Activated naive CD4-positive, alpha-beta T cell treated with anti-CD3 and anti-CD28 coated beads, Interleukin-2, amount 10 ng/mL, durations not matched to agents 7 days and 5 days (primary cell): ENCODE data around the gene GABRR2.
"Not testable (repeated sequence)": the region's sequence is repeated elsewhere in the genome, so short reads cannot be mapped to it uniquely, and the experiment has no call there.

Experiments
- CTCF ChIA-PET: fragments of 350-600 bp; sonication (Branson Sonifier 250); formaldehyde crosslinking; loops from one replicate; lab custom pipeline; 2021; ENCODE audit warnings: antibody characterized with exemption; lab: Charles Lee
- DNase-seq: peaks from one replicate; pipeline ENCODE4 v3.0.0-alpha.2; 2020
- H3K27ac Mint-ChIP-seq: one replicate; pipeline ENCODE4 v1.8.0; 2021; ENCODE audit warnings: mild to moderate bottlenecking, moderate library complexity, mixed read lengths
- H3K27me3 Mint-ChIP-seq: one replicate; pipeline ENCODE4 v1.8.0; 2021; ENCODE audit warnings: mild to moderate bottlenecking, mixed read lengths
- H3K36me3 Mint-ChIP-seq: one replicate; pipeline ENCODE4 v1.8.0; 2021; ENCODE audit warnings: mixed read lengths
- H3K4me1 Mint-ChIP-seq: one replicate; pipeline ENCODE4 v1.8.0; 2021; ENCODE audit warnings: mixed read lengths
- H3K4me3 Mint-ChIP-seq: one replicate; pipeline ENCODE4 v1.8.0; 2021; ENCODE audit warnings: mild to moderate bottlenecking, moderate library complexity, mixed read lengths
- H3K9me3 Mint-ChIP-seq: one replicate; pipeline ENCODE4 v1.8.0; 2021; ENCODE audit warnings: mixed read lengths

The GABRR2 gene

GRCh38 chr6:89295116-89295515 is 20.0 kb downstream of the GABRR2 start:
- H3K4me3 Mint-ChIP-seq = not testable (repeated sequence)

DNA sequence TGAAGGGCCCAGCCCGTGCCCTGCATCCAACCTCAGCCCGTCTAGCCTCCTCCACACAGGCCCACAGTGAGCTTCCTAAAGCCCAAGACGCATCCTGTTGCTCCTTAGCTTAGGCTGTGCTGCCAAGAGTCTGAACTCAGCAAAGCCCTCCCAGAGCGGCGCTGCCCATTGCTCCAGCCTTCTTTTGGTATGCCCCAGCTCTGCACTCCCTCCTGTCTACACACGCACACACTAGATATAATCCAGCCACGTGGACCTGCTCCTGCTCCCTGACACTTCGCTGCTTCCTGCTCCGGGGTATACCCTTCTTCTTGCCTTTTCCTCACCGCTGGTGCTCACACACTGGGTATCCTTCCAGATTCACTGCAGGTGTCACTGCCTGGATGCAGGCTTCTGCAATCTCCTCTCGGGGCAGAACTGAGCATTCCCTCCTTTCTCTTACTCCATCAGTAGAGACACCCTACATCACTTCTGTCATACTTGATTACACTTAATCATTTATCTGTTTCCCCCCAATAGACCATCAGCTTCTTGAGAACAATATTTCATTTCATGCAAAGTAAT is 23.8 kb downstream of the GABRR2 start:
- Mint-ChIP-seq H3K27me3 (peaks cover 4% of the 10 kb centered on the region), H3K9me3 (no peaks in the 10 kb centered on the region), H3K36me3 (no peaks in the 10 kb centered on the region), H3K4me1 (no peaks in the 10 kb centered on the region), H3K4me3 (no peak overlapping the region), H3K27ac (no peak overlapping the region)
- CTCF ChIA-PET = interaction anchor here (0.5 to 1.3 kb wide), 2 partner anchors 32 to 81 kb away, joined by 3 to 5 read pairs; no protein-coding TSS in a partner anchor
- no peak for DNase-seq

More at GRCh38 chr6:89295116-89295515, 20.0 kb downstream of the GABRR2 start:
- H3K27me3 Mint-ChIP-seq, DNase-seq, CTCF ChIA-PET, H3K9me3 Mint-ChIP-seq, H3K27ac Mint-ChIP-seq, H3K36me3 Mint-ChIP-seq: not testable (repeated sequence)
- H3K4me1 Mint-ChIP-seq = peaks cover 23% of the 10 kb centered on the region

- H3K4me1 Mint-ChIP-seq = no peaks in the 10 kb centered on the region
These were observed 24.5 kb downstream of the GABRR2 start for GRCh38 chr6:89290401-89291155.

DNA sequence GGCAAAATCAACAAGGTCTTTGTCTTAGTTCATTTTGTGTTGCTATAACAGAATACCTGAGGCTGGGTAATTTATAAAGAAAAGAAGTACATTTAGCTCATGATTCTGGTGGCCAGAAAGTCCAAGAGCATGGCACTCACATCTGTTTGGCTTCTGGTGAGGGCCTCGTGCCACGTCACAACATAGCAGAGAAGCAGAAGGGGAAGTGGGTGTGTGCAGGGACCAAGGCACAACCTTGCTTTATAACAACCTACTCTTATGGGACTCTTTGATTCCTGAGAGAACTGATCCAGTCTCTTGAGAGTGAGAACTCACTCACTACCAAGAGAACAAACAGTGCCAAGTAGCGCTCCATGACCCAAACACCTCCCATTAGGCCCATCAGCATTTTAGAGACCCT is 25.4 kb downstream of the GABRR2 start:
- Mint-ChIP-seq H3K9me3 (no peaks in the 10 kb centered on the region), H3K36me3 (no peaks in the 10 kb centered on the region), H3K4me3 (no peak overlapping the region), H3K27me3 (no peaks in the 10 kb centered on the region), H3K27ac (no peak overlapping the region), H3K4me1 (no peaks in the 10 kb centered on the region)
- CTCF ChIA-PET = no interaction called here
- DNase-seq = no peak

More at GRCh38 chr6:89290401-89291155, 24.5 kb downstream of the GABRR2 start:
- Mint-ChIP-seq H3K27me3 (no peaks in the 10 kb centered on the region), H3K27ac (no peak overlapping the region), H3K9me3 (no peaks in the 10 kb centered on the region), H3K36me3 (no peaks in the 10 kb centered on the region), H3K4me3 (no peak overlapping the region)
- no peak for DNase-seq
- CTCF ChIA-PET = interaction anchor here (1.3 kb wide), 1 partner anchor 82 kb away, joined by 3 read pairs; no protein-coding TSS in a partner anchor

GRCh38 chr6:89287351-89288028 is 27.6 kb downstream of the GABRR2 start:
- Mint-ChIP-seq H3K27ac (no peak overlapping the region), H3K9me3 (no peaks in the 10 kb centered on the region), H3K36me3 (no peaks in the 10 kb centered on the region), H3K4me1 (no peaks in the 10 kb centered on the region), H3K27me3 (no peaks in the 10 kb centered on the region), H3K4me3 (no peak overlapping the region)
- CTCF ChIA-PET = interaction anchor here (1.1 kb wide), 1 partner anchor 304 kb away, joined by 3 read pairs; no protein-coding TSS in a partner anchor
- no peak for DNase-seq

GRCh38 chr6:89286516-89286915 is 28.6 kb downstream of the GABRR2 start:
- no peaks in the 10 kb centered on the region for H3K27me3 Mint-ChIP-seq
- H3K36me3 Mint-ChIP-seq = no peaks in the 10 kb centered on the region
- no peak for DNase-seq
- H3K4me3 Mint-ChIP-seq = no peak overlapping the region
- no peaks in the 10 kb centered on the region for H3K9me3 Mint-ChIP-seq
- H3K27ac Mint-ChIP-seq = no peak overlapping the region
- no peaks in the 10 kb centered on the region for H3K4me1 Mint-ChIP-seq
- CTCF ChIA-PET = interaction anchor here (1.1 kb wide), 1 partner anchor 303 kb away, joined by 3 read pairs; no protein-coding TSS in a partner anchor

DNA sequence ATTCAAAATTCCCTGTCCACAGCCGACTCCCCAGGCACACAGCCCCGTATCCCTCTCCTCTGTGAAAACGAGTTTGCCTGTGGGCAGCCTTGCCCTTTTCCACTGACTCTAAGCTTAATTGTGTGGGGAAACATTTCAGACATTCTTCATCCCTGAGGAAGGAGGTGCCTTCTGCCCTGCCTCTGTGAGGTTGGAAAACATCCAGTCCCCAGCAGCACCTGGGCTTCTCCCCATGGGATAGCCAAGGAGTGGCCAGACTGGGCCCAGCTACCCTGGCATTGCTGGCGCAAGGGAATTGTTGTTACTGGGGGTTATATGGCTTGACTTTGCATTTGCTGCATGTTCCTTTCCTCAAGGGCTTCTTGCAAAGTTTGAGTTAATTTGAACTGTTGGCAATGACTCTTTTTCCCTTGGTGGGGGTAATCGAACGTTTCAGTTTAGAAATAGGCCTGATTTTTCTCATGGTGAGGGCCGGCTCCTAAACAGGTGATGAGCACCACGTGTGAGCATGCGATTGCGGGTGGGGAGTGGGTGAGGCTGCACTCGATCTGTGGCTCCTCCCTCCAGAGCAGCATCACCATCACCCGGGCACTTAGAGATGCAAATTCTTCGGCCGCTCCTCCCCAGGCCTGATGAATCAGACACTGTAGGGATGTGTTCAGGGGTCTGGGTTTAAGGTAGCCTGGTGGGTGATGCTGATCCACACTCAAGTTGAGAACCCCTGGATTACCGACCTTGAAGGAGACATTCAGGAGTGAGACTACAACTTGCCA is 29.9 kb downstream of the GABRR2 start:
- DNase-seq = no peak
- Mint-ChIP-seq H3K9me3 (no peaks in the 10 kb centered on the region), H3K27me3 (no peaks in the 10 kb centered on the region), H3K27ac (no peak overlapping the region), H3K36me3 (no peaks in the 10 kb centered on the region), H3K4me3 (no peak overlapping the region), H3K4me1 (no peaks in the 10 kb centered on the region)
- CTCF ChIA-PET = no interaction called here

DNA sequence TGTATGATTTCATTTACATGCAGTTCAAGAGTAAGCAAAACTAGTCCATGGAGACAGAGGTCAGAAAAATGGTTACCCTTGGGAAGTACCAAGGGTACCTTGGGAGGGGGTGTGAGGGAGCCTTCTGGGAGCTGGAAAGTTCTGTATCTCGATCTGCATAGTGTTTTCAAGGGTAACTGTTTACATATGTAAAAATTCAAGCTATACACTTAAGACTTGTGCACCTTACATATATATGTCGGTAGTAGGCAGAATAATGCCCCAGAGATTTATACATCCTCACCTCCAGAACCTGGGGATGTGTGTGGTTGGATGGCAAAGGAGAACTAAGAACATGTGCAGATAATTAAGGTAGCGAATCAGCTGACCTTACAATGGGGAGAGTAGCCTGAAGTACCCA is 31.0 kb downstream of the GABRR2 start:
- no peaks in the 10 kb centered on the region for H3K4me1 Mint-ChIP-seq
- no peak for DNase-seq
- CTCF ChIA-PET = interaction anchor here (1.3 to 2.4 kb wide), 2 partner anchors 82 to 88 kb away, joined by 3 to 9 read pairs; no protein-coding TSS in a partner anchor
- no peak overlapping the region for H3K4me3 Mint-ChIP-seq
- H3K36me3 Mint-ChIP-seq = no peaks in the 10 kb centered on the region
- H3K27ac Mint-ChIP-seq = no peak overlapping the region
- H3K27me3 Mint-ChIP-seq = peaks cover under 1% of the 10 kb centered on the region
- H3K9me3 Mint-ChIP-seq = no peaks in the 10 kb centered on the region

- Mint-ChIP-seq H3K27ac (no peak overlapping the region), H3K27me3 (peaks cover 7% of the 10 kb centered on the region), H3K4me3 (no peak overlapping the region), H3K4me1 (no peaks in the 10 kb centered on the region), H3K36me3 (no peaks in the 10 kb centered on the region), H3K9me3 (no peaks in the 10 kb centered on the region)
- CTCF ChIA-PET = interaction anchor here (0.7 to 2.4 kb wide), 5 partner anchors 29 to 297 kb away, joined by 3 to 9 read pairs (median 3); no protein-coding TSS in a partner anchor
- DNase-seq = no peak
These were observed 32.4 kb downstream of the GABRR2 start for GRCh38 chr6:89282749-89283148.

- Mint-ChIP-seq H3K27ac (no peak overlapping the region), H3K4me1 (no peaks in the 10 kb centered on the region), H3K4me3 (no peak overlapping the region), H3K9me3 (no peaks in the 10 kb centered on the region), H3K27me3 (peaks cover 11% of the 10 kb centered on the region), H3K36me3 (no peaks in the 10 kb centered on the region)
- DNase-seq = peak; percentile 62
- CTCF ChIA-PET = interaction anchor here (0.9 to 1.3 kb wide), 3 partner anchors 90 to 359 kb away, joined by 3 read pairs; no protein-coding TSS in a partner anchor
These were observed 33.3 kb downstream of the GABRR2 start for GRCh38 chr6:89281779-89282246.

DNA sequence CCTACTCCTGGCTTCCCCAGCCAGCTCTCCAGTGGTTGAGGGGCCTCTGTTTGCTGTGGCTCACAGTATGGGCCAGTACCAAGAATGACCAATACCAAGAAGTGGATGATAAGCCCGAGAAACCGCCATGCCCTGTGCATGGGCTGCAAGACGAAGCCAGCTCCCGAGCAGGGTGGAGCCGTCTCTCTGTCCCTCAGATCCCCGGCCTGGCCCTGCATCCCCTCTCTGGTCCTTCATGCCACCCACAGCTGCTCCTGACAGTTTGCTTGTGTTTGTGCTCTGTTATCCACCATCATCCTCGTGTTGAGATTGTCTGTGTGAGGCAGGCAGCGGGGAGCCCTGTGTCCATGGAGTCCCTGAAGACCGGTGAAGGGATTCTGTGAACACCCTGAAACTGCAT is 36.1 kb downstream of the GABRR2 start:
- no peak for DNase-seq
- Mint-ChIP-seq H3K36me3 (no peaks in the 10 kb centered on the region), H3K4me3 (no peak overlapping the region), H3K27ac (no peak overlapping the region), H3K27me3 (peaks cover 15% of the 10 kb centered on the region), H3K4me1 (no peaks in the 10 kb centered on the region), H3K9me3 (no peaks in the 10 kb centered on the region)
- CTCF ChIA-PET = no interaction called here

- DNase-seq = no peak
- H3K27ac Mint-ChIP-seq = no peak overlapping the region
These were observed 39.2 kb downstream of the GABRR2 start for GRCh38 chr6:89275900-89276299.

DNA sequence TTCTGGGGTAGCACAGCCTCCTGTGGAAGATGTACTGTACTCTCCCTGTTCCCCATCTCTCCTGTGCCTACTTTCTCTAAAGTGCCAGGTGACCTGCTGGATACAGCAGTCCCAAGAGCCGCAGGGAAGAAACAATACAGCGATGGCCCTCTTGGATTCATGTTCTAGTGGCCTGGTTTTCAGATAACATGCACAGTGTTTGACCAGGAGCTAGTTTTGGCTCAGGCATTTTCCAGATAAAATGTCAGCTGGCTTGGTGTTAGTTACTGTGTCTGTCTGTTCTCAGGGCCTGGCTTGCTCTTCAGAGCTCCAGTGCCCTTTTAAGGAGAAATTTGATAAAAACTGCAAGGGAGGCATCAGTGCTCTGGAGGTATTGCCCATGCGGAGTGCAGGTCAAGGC is 41.3 kb downstream of the GABRR2 start:
- CTCF ChIA-PET = no interaction called here
- H3K27ac Mint-ChIP-seq = no peak overlapping the region
- peaks cover 25% of the 10 kb centered on the region for H3K27me3 Mint-ChIP-seq
- H3K4me3 Mint-ChIP-seq = no peak overlapping the region
- no peaks in the 10 kb centered on the region for H3K9me3 Mint-ChIP-seq
- H3K4me1 Mint-ChIP-seq = no peaks in the 10 kb centered on the region
- DNase-seq = no peak
- H3K36me3 Mint-ChIP-seq = no peaks in the 10 kb centered on the region

More at GRCh38 chr6:89275900-89276299, 39.2 kb downstream of the GABRR2 start:
- Mint-ChIP-seq H3K4me1 (no peaks in the 10 kb centered on the region), H3K9me3 (no peaks in the 10 kb centered on the region), H3K4me3 (no peak overlapping the region), H3K27me3 (peaks cover 18% of the 10 kb centered on the region), H3K36me3 (no peaks in the 10 kb centered on the region)
- CTCF ChIA-PET = no interaction called here
